Muscle of arm (tissue), 14 donors: ENCODE results near the gene XPOT. TPM values are rescaled to one million over a fixed set of nuclear protein-coding genes. Genes with fewer than 3 reads are reported as not detected.
"Not testable (repeated sequence)": the region's sequence is repeated elsewhere in the genome, so short reads cannot be mapped to it uniquely, and the experiment has no call there.

Experiments used
- DNase-seq: peaks from one replicate; pipeline ENCODE4 v3.0.0-alpha.2; 2013
- long read RNA-seq, 11 donors: transcript quantifications; one replicate each; lab custom pipeline, GENCODE V29; 2026
- polyA plus RNA-seq, 12 donors: library from polyadenylated mRNA; unstranded; fragments of 120-200 nt; gene quantifications; one replicate each; pipeline ENCODE4 v1.2.1, GENCODE V29; 2013; ENCODE audit not compliant: insufficient read length in 12 of 12

The XPOT gene
- polyA plus RNA-seq: 10 to 100 TPM in 11 of 12 donors, not detected in 1; 30.7 to 59.9 (median 46.2) TPM
- long read RNA-seq, donor 1, full-length matches to known transcripts: 1 of 1 reads
- long read RNA-seq, donor 1, partial matches to known transcripts: 0 of 1 reads
- long read RNA-seq, donor 1, other reads (novel, unspliced or antisense): 0 of 1 reads
- long read RNA-seq, donor 2, full-length matches to known transcripts: 3 of 3 reads
- long read RNA-seq, donor 2, partial matches to known transcripts: 0 of 3 reads
- long read RNA-seq, donor 2, other reads (novel, unspliced or antisense): 0 of 3 reads
- long read RNA-seq, donor 3, full-length matches to known transcripts: 1 of 1 reads
- long read RNA-seq, donor 3, partial matches to known transcripts: 0 of 1 reads
- long read RNA-seq, donor 3, other reads (novel, unspliced or antisense): 0 of 1 reads
- long read RNA-seq, donor 4, full-length matches to known transcripts: 2 of 2 reads
- long read RNA-seq, donor 4, partial matches to known transcripts: 0 of 2 reads
- long read RNA-seq, donor 4, other reads (novel, unspliced or antisense): 0 of 2 reads
- long read RNA-seq, donor 5: 0 reads
- long read RNA-seq, donor 6, full-length matches to known transcripts: 2 of 2 reads
- long read RNA-seq, donor 6, partial matches to known transcripts: 0 of 2 reads
- long read RNA-seq, donor 6, other reads (novel, unspliced or antisense): 0 of 2 reads
- long read RNA-seq, donor 7, full-length matches to known transcripts: 3 of 3 reads
- long read RNA-seq, donor 7, partial matches to known transcripts: 0 of 3 reads
- long read RNA-seq, donor 7, other reads (novel, unspliced or antisense): 0 of 3 reads
- long read RNA-seq, donor 8, full-length matches to known transcripts: 1 of 7 reads
- long read RNA-seq, donor 8, partial matches to known transcripts: 6 of 7 reads
- long read RNA-seq, donor 8, other reads (novel, unspliced or antisense): 0 of 7 reads
- long read RNA-seq, donor 9: 0 reads
- long read RNA-seq, donor 10, full-length matches to known transcripts: 2 of 2 reads
- long read RNA-seq, donor 10, partial matches to known transcripts: 0 of 2 reads
- long read RNA-seq, donor 10, other reads (novel, unspliced or antisense): 0 of 2 reads
- long read RNA-seq, donor 11, full-length matches to known transcripts: 2 of 11 reads
- long read RNA-seq, donor 11, partial matches to known transcripts: 9 of 11 reads
- long read RNA-seq, donor 11, other reads (novel, unspliced or antisense): 0 of 11 reads

GRCh38 chr12:64403707-64404469 lies at the start of gene XPOT:
TSS of gene XPOT (plus strand) at chr12:64404392. CDS start at chr12:64410036, 5,644 bp downstream.
- peak; percentile 98 for DNase-seq

- DNase-seq: not testable (repeated sequence)
Measured at GRCh38 chr12:64356209-64356608, 48.0 kb upstream of the XPOT start.

- DNase-seq: not testable (repeated sequence)
Measured at GRCh38 chr12:64361173-64361572, 43.0 kb upstream of the XPOT start.

GRCh38 chr12:64362721-64363305 lies 41.4 kb upstream of the XPOT start:
- no peak for DNase-seq

- no peak for DNase-seq
Measured at GRCh38 chr12:64383675-64384074, 20.5 kb upstream of the XPOT start.

- DNase-seq: no peak
Measured at GRCh38 chr12:64385019-64385418, 19.2 kb upstream of the XPOT start.

GRCh38 chr12:64385468-64385867 lies 18.7 kb upstream of the XPOT start:
- no peak for DNase-seq

GRCh38 chr12:64387197-64387816 lies 16.9 kb upstream of the XPOT start:
- DNase-seq: no peak

GRCh38 chr12:64389154-64389553 lies 15.0 kb upstream of the XPOT start:
- no peak for DNase-seq

- no peak for DNase-seq
Measured at GRCh38 chr12:64390275-64390851, 13.8 kb upstream of the XPOT start, which contains the start of gene C12orf56. TSS of gene C12orf56 (minus strand) at chr12:64390758. CDS start at chr12:64390565, 193 bp downstream.

GRCh38 chr12:64392221-64392620 lies 12.0 kb upstream of the XPOT start:
- no peak for DNase-seq

GRCh38 chr12:64395739-64396138 lies 8.5 kb upstream of the XPOT start:
- no peak for DNase-seq

- DNase-seq: no peak
Measured at GRCh38 chr12:64400041-64400440, 4.2 kb upstream of the XPOT start.

- no peak for DNase-seq
Measured at GRCh38 chr12:64402181-64402580, 2.0 kb upstream of the XPOT start.

GRCh38 chr12:64404470-64405256 lies 471 bp downstream of the XPOT start:
- peak; percentile 64 for DNase-seq

- DNase-seq: no peak
Measured at GRCh38 chr12:64407342-64408223, 3.4 kb downstream of the XPOT start.

- no peak for DNase-seq
Measured at GRCh38 chr12:64411427-64411826, 7.2 kb downstream of the XPOT start.

- no peak for DNase-seq
Measured at GRCh38 chr12:64412459-64412858, 8.3 kb downstream of the XPOT start.
